ENCODE results near the gene TGDS.

TGDS gene

GRCh38 chr13:94630858-94631257 is 34.9 kb upstream of the TGDS start:
- H3K4me3 ChIP-seq (ENCODE audit: low read depth, low read length), result no peak overlapping the region
- DNase-seq (ENCODE audit: low read depth), result no peak
- TF ChIP-seq, protein P1, sequence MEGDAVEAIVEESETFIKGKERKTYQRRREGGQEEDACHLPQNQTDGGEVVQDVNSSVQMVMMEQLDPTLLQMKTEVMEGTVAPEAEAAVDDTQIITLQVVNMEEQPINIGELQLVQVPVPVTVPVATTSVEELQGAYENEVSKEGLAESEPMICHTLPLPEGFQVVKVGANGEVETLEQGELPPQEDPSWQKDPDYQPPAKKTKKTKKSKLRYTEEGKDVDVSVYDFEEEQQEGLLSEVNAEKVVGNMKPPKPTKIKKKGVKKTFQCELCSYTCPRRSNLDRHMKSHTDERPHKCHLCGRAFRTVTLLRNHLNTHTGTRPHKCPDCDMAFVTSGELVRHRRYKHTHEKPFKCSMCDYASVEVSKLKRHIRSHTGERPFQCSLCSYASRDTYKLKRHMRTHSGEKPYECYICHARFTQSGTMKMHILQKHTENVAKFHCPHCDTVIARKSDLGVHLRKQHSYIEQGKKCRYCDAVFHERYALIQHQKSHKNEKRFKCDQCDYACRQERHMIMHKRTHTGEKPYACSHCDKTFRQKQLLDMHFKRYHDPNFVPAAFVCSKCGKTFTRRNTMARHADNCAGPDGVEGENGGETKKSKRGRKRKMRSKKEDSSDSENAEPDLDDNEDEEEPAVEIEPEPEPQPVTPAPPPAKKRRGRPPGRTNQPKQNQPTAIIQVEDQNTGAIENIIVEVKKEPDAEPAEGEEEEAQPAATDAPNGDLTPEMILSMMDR (IDR thresholded peaks at IDR 0.05; ENCODE audit: insufficient read depth, low read depth, low read length, missing control alignments), result no peak

GRCh38 chr13:94623316-94623715 is 27.4 kb upstream of the TGDS start:
- TF ChIP-seq, protein P1 (IDR thresholded peaks at IDR 0.05; ENCODE audit: insufficient read depth, low read depth, low read length, missing control alignments), result no peak
- H3K4me3 ChIP-seq (ENCODE audit: low read depth, low read length), result no peak overlapping the region
- no peak for DNase-seq (ENCODE audit: low read depth)

DNA sequence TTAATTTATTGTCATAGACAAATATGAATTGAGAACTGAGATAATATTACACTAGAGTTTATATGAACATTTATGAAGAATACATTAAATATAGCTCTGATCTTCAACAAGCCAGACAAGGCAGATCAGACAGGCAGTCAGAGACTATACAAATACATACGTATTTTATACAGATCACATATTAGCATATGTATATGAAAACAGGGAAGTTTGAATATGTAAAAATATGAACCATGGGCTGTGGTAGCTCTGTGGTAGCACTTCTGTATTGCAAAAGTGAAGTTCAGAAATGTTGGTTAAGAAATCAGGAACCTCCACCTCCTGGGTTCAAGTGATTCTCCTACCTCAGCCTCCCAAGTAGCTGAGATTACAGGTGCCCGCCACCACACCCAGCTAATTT is 26.4 kb upstream of the TGDS start:
- no peak for DNase-seq (ENCODE audit: low read depth)
- no peak overlapping the region for H3K4me3 ChIP-seq (ENCODE audit: low read depth, low read length)
- TF ChIP-seq, protein P1 (IDR thresholded peaks at IDR 0.05; ENCODE audit: insufficient read depth, low read depth, low read length, missing control alignments), result no peak

- TF ChIP-seq, protein P1 (IDR thresholded peaks at IDR 0.05; ENCODE audit: insufficient read depth, low read depth, low read length, missing control alignments), result peak; percentile 73
- H3K4me3 ChIP-seq (ENCODE audit: low read depth, low read length), result no peak overlapping the region
- peak; percentile 59 for DNase-seq (ENCODE audit: low read depth)
These were observed 24.4 kb upstream of the TGDS start for GRCh38 chr13:94620286-94620896.

DNA sequence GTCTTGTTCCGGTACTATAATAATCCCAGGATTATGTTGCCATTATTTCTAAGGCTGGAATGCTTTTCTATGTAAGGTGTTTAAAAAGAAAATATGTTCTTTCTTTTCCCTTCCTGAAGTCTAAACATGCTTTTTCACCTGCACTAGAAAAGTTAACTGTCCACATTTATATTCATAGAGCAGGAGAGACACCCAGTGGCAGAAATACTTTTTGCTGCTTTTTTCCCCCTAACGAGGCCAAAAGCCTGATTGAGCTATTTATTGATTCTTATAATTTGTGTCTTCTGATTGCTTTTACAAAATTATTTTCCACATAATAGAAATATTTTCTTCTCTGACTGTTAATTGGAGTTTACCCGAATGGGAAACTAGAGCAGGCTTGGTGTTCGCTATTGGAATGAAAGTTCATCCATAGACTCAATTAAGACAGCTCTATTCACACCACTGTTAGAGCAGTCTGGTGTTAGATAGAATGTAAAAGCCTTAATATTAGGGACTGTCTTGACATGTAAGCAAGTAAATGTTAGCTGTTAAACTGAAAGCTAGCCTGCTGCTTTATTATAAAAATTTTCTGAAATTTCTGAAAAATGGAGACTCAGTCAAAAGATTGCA is 21.5 kb upstream of the TGDS start:
- TF ChIP-seq, protein P1 (IDR thresholded peaks at IDR 0.05; ENCODE audit: insufficient read depth, low read depth, low read length, missing control alignments), result peak; percentile 42
- peak; percentile 34 for DNase-seq (ENCODE audit: low read depth)
- H3K4me3 ChIP-seq (ENCODE audit: low read depth, low read length), result no peak overlapping the region

- no peak overlapping the region for H3K4me3 ChIP-seq (ENCODE audit: low read depth, low read length)
- DNase-seq (ENCODE audit: low read depth), result no peak
- TF ChIP-seq, protein P1 (IDR thresholded peaks at IDR 0.05; ENCODE audit: insufficient read depth, low read depth, low read length, missing control alignments), result no peak
These were observed 17.1 kb upstream of the TGDS start for GRCh38 chr13:94613051-94613450.

- TF ChIP-seq, protein P1 (IDR thresholded peaks at IDR 0.05; ENCODE audit: insufficient read depth, low read depth, low read length, missing control alignments), result no peak
- no peak overlapping the region for H3K4me3 ChIP-seq (ENCODE audit: low read depth, low read length)
- DNase-seq (ENCODE audit: low read depth), result no peak
These were observed 16.1 kb upstream of the TGDS start for GRCh38 chr13:94612050-94612449.

Measured in GM12865 (cell line).